ENCODE measurements around the gene IGSF1.

GRCh38 chrX:131298846-131299245 lies 9.7 kb upstream of the IGSF1 start:
- TF ChIP-seq CTCF (IDR thresholded peaks at IDR 0.05), result no peak
- no peak for TF ChIP-seq POLR2A (IDR thresholded peaks at IDR 0.05)

Data from ovary (tissue), 3 donors.